WERI-Rb-1 (cell line): Measurements from ENCODE around the gene PRKD1.

Experiments
- DNase-seq: peaks from one replicate; pipeline ENCODE4 v3.0.0-alpha.2; 2020
- H3K27ac ChIP-seq: fragments of 250-450 bp; sonication (Bioruptor Pico); 2 replicates; pipeline ENCODE4 v1.5.1; 2020; ENCODE audit warnings: mild to moderate bottlenecking, moderate library complexity
- H3K27me3 ChIP-seq: fragments of 250-450 bp; sonication (Bioruptor Pico); 2 replicates; pipeline ENCODE4 v1.5.1; 2021; ENCODE audit warnings: mild to moderate bottlenecking, low read depth, moderate library complexity; ENCODE audit not compliant: insufficient read depth, severe bottlenecking
- H3K36me3 ChIP-seq: fragments of 250-450 bp; sonication (Bioruptor Pico); 2 replicates; pipeline ENCODE4 v1.5.1; 2020; ENCODE audit warnings: mild to moderate bottlenecking, moderate library complexity
- H3K4me3 ChIP-seq: 2 replicates; pipeline ENCODE4 v1.5.1; 2011; ENCODE audit warnings: low read depth, mild to moderate bottlenecking, control low read depth, low read length
- H3K9me3 ChIP-seq: fragments of 250-450 bp; sonication (Bioruptor Pico); 2 replicates; pipeline ENCODE4 v1.5.1; 2021; ENCODE audit warnings: mild to moderate bottlenecking, moderate library complexity; ENCODE audit not compliant: severe bottlenecking
- CTCF ChIP-seq: IDR thresholded peaks from 2 replicates; pipeline ENCODE4 v1.5.1; 2011; ENCODE audit warnings: low read depth, mild to moderate bottlenecking, control low read depth, inconsistent platforms, low read length

The PRKD1 gene

GRCh38 chr14:29821661-29822429 lies 105.8 kb downstream of the PRKD1 start:
- Histone ChIP-seq H3K27me3 (no peaks in the 10 kb centered on the region), H3K27ac (no peak overlapping the region), H3K4me3 (no peak overlapping the region), H3K9me3 (no peaks in the 10 kb centered on the region), H3K36me3 (no peaks in the 10 kb centered on the region)
- no peak for DNase-seq
- no peak for TF ChIP-seq CTCF

GRCh38 chr14:29821242-29821641 lies 106.4 kb downstream of the PRKD1 start:
- Histone ChIP-seq H3K27ac (no peak overlapping the region), H3K36me3 (no peaks in the 10 kb centered on the region), H3K27me3 (no peaks in the 10 kb centered on the region), H3K4me3 (no peak overlapping the region), H3K9me3 (no peaks in the 10 kb centered on the region)
- TF ChIP-seq CTCF, result no peak
- no peak for DNase-seq

GRCh38 chr14:29820785-29821184 lies 106.9 kb downstream of the PRKD1 start:
- no peak for TF ChIP-seq CTCF
- DNase-seq, result no peak

GRCh38 chr14:29817767-29818405 lies 109.8 kb downstream of the PRKD1 start:
- no peak for DNase-seq
- Histone ChIP-seq H3K36me3 (no peaks in the 10 kb centered on the region), H3K9me3 (no peaks in the 10 kb centered on the region), H3K27ac (no peak overlapping the region), H3K4me3 (no peak overlapping the region), H3K27me3 (no peaks in the 10 kb centered on the region)
- no peak for TF ChIP-seq CTCF

More at GRCh38 chr14:29820785-29821184, 106.9 kb downstream of the PRKD1 start:
- Histone ChIP-seq H3K9me3 (no peaks in the 10 kb centered on the region), H3K36me3 (no peaks in the 10 kb centered on the region), H3K4me3 (no peak overlapping the region), H3K27me3 (no peaks in the 10 kb centered on the region), H3K27ac (no peak overlapping the region)

- H3K27me3 ChIP-seq, result no peaks in the 10 kb centered on the region
- H3K4me3 ChIP-seq, result no peak overlapping the region
- no peaks in the 10 kb centered on the region for H3K9me3 ChIP-seq
- DNase-seq, result no peak
- H3K36me3 ChIP-seq, result no peaks in the 10 kb centered on the region
- TF ChIP-seq CTCF, result no peak
- H3K27ac ChIP-seq, result no peak overlapping the region
Observed at GRCh38 chr14:29815016-29815674, 112.5 kb downstream of the PRKD1 start.
